Left cardiac atrium (tissue), 4 donors: ENCODE data around the gene TSPAN9. TPM values are rescaled to one million over a fixed set of nuclear protein-coding genes. Genes with fewer than 3 reads are reported as not detected.

Experiments used
- ATAC-seq, 2 donors: fragments of 200-7000 bp; cut with Tn5 transposase; one replicate each; pipeline ENCODE4 v1.9.1; 2020; ENCODE audit warnings: mild to moderate bottlenecking in 2 of 2, moderate library complexity in 2 of 2
- DNase-seq: peaks from one replicate; pipeline ENCODE4 v3.0.0-alpha.2; 2020
- intact Hi-C, 2 donors: fragments of 100-400 bp; cut with DNase I; formaldehyde crosslinking; loops; one replicate each; pipeline versions ENCODE4 v1.14.1 to v1.15.1; 2022 to 2023
- total RNA-seq, 2 donors: library from RNA; stranded (reverse); fragmentation: NEBNext Ultra II Directional; extraction: Animal tissue kit (Norgen Biotek cat#: 25700); gene quantifications; one replicate each; pipeline ENCODE4 v1.2.1, GENCODE V29; 2021
- donor health status: DM: no; HTN: yes; CAD: no.
- donor health status: DM: no; HTN: yes; CAD: no; lungs with severe emphysema.
- donor health status: DM: yes; HTN: yes; CAD: no.
- donor health status: Dilated cardiomyopathy.

The TSPAN9 gene
- total RNA-seq, 2 donors from 2014 or later = 125 to 201 TPM

- intact Hi-C loops = no loop called here
- DNase-seq (no peak), ATAC-seq (no peak)
These were observed 67.3 kb downstream of the TSPAN9 start for GRCh38 chr12:3144495-3144894.

- DNase-seq (peak; percentile 76), ATAC-seq (peak; percentile 67 to 80)
- intact Hi-C loops = no loop called here
These were observed 67.9 kb downstream of the TSPAN9 start for GRCh38 chr12:3145033-3145432.

- DNase-seq (no peak), ATAC-seq (no peak)
- intact Hi-C loops = no loop called here
These were observed 68.5 kb downstream of the TSPAN9 start for GRCh38 chr12:3145546-3146310.

- intact Hi-C loops = no loop called here
- ATAC-seq (no peak), DNase-seq (no peak)
These were observed 70.1 kb downstream of the TSPAN9 start for GRCh38 chr12:3147260-3147659.

GRCh38 chr12:3148366-3149000, 71.3 kb downstream of the TSPAN9 start:
- DNase-seq = no peak
- intact Hi-C loops = no loop called here
- peak in 1 of 2 donors; percentile 35 for ATAC-seq

- DNase-seq (no peak), ATAC-seq (peak in 1 of 2 donors; percentile 39)
- intact Hi-C loops = loop anchor here in 1 of 2 donors (5.0 kb wide), 1 partner anchor 38 kb away; no protein-coding TSS in a partner anchor
These were observed 72.5 kb downstream of the TSPAN9 start for GRCh38 chr12:3149515-3150307.

DNA sequence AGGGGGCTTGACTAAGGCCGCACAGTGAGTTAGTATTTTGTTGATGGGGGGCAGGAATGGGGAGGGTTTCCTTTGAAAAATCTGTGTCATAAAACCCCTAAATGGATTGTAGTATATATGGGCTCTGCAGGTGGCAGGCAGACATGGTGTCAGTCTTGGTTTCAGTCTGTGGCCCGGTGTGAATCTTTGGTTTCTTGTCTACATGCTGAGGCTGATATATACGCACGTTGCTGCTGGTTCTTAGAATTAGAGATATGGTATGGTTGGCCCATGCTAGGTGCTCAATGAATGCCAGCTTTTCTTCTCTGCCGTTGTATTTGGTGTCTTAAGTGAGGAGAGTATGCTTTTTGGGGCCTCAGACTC, 73.1 kb downstream of the TSPAN9 start:
- intact Hi-C loops = loop anchor here in 1 of 2 donors (5.0 kb wide), 1 partner anchor 37 kb away; no protein-coding TSS in a partner anchor
- ATAC-seq (no peak), DNase-seq (no peak)

DNA sequence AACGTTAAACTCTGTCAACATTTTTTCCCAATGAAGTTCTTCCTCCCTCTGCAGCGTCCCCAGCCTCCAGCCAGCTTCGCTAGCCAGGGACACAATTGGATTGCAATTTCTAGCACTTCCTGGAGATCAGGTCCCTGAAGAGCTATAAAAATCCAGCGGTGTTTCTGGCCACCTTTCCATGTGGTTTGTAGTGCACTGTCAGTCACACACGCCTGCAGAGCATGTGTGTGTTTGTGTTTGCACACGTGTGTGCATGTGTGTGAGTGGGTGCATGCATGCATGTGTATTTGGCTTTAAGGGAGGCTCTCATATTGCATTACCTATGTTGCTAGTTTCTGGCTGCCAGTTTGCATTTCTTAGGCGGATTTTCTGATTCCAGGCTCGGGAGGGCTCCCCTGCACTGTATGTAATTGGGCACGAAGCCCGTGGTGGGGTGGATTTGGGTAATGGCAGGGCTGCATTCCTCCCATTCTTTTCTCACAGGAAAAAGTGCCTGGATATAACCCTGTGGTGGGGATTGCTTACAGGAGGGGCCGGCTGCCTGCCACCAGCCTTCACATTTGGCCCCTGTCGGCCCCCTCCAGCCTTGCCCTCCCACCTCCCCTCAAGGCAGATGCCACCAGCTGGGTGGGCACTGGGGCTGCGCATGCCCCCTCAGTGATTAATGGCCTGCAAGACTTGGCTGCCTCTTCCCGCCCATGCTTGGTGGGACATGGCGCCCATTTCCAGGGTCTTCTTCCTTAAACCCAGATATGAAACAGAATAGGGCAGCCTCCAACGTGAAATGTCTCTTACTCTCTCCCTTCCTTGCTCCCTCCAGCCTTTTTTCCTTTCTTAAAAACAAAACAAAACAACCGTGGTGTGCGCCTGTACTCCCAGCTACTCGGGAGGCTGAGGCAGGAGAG, 74.0 kb downstream of the TSPAN9 start:
- DNase-seq = no peak
- peak; percentile 6 to 39 for ATAC-seq
- intact Hi-C loops = loop anchor here in 1 of 2 donors (5.0 kb wide), 1 partner anchor 36 kb away; no protein-coding TSS in a partner anchor

DNA sequence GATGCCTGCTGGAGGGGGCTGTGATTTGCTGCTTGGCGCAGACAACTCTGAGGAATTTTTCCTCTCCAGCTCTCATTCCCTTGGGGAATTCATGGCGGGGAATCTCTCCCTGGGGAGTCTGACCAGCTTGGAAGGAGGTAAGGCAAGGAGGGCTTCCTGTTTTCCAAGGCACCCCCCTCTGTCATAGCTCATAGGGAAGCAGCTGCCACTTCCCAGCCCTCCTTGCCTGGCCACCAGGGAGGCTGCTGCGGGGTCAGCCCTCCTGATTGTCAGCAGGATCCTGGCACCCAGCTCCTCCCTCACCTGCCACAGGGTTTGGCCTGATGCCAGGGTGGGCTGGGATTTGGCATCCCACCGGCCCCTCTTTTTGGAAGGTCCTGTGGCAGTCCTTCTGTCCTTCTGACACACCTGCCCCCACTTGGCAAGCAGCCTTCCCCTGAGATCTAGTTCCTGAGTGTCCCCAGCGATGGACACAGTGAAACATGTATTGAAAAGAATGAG, 74.9 kb downstream of the TSPAN9 start:
- ATAC-seq = peak; percentile 31 to 38
- no peak for DNase-seq
- intact Hi-C loops = loop anchor here in 1 of 2 donors (5.0 kb wide), 1 partner anchor 35 kb away; no protein-coding TSS in a partner anchor

DNA sequence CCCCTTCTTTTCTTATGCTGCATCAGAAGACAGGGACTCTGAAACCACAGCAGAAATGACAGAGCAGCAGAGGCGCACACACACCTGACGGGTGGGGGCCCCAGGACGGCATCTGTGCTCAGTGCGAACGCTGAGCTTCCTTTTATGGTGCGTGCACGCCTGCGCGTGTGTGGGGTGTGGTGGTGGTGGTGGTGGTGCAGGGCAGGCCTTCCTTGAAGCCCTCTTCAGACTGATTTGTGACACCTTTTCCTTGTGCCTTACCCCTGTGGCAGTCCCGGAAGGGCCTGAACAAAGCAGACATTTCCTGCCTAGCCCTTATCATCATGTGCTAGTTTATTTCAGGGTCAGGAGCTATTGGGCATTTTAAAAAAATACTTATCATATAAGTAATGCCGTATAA, 75.7 kb downstream of the TSPAN9 start:
- DNase-seq (no peak), ATAC-seq (peak in 1 of 2 donors; percentile 8)
- intact Hi-C loops = loop anchor here in 1 of 2 donors (5.0 kb wide), 1 partner anchor 34 kb away; no protein-coding TSS in a partner anchor

DNA sequence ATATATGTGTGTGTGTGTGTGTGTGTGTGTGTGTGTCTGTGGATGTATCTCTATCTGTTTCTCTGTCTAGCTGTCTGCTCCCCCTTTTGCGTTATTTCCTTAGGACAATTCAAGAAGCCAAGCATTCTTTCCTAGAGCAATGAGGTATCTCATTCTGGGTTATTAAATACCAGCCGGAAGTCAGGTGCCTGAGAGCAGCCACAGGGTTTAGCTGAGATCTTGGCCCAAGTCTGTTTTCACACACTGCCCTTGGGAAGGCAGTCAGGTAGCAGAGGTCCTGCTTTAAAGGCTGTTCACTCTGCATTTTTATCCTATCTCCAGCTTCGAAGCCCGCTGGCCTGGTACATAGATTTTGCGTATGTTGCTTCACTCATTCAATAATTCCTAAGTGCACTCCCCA, 76.8 kb downstream of the TSPAN9 start:
- intact Hi-C loops = loop anchor here in 1 of 2 donors (5.0 kb wide), 1 partner anchor 33 kb away; no protein-coding TSS in a partner anchor
- DNase-seq (no peak), ATAC-seq (no peak)

DNA sequence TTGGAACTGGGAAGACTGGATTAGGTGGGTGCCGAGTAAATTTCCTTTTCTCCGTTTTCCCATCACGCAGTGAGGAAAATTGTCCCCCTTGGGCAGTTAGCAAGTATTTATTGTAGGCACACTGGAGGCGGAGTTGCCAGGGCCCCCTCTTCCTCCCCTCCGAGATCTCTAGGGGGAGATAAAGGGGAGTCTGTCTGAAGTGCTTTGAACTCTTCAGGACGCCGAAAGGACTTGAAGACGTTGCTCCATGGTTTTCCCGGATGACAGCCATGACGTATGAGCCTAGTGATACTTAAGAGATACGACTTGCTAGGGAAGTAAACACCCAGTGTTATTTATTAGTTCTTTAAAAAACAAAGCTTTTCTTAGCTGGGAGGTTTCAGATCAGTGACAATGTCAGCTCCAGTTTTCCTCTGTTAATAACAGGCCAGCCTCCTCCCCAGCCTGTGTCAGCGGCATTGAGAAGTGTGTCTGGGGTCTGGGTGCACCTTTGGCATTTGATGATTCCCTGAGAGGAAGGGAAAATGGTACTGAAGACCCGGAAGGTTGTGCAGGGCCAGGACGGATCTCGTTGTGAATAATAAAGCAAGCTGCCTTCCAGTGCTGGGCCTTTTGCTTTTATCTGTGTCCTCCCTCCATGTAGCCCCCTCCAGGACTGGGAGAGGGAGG, 78.7 kb downstream of the TSPAN9 start:
- ATAC-seq (no peak), DNase-seq (no peak)
- intact Hi-C loops = no loop called here

DNA sequence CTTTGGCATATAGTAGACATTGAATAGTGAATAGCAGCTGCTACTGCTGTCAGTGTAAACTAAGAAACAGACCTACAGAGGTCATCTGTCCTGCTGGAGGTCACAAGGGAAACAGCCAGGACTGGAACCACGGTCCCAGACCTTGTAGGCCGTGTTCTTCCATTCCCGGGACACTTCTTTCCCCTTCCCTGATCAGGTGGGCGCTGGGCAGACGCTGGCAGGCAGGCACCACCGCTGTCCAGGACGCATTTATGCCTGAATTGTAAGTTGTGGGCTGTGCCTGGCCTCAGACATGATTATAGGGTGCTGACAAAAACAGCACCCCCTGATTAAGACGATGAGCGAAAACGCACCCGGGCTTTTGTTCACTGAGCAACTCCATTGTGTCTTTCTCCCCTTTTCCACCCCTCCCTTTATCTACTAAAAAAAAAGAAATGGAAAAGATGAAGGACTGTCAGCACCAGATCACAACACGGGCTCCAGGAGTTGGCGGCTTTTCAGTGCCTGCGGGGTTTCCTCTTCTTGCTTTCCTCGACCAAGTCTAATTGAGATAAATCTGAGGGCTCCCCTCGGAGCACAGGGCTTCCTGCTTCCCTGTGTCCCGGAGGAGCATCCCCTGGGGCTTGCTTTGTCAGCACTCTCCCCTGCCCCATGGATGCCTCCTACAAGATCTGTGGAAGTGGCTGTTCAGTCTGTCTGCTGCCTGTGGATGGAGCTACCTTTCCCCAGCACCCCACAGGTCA, 80.6 kb downstream of the TSPAN9 start:
- intact Hi-C loops = no loop called here
- no peak for DNase-seq
- no peak for ATAC-seq

DNA sequence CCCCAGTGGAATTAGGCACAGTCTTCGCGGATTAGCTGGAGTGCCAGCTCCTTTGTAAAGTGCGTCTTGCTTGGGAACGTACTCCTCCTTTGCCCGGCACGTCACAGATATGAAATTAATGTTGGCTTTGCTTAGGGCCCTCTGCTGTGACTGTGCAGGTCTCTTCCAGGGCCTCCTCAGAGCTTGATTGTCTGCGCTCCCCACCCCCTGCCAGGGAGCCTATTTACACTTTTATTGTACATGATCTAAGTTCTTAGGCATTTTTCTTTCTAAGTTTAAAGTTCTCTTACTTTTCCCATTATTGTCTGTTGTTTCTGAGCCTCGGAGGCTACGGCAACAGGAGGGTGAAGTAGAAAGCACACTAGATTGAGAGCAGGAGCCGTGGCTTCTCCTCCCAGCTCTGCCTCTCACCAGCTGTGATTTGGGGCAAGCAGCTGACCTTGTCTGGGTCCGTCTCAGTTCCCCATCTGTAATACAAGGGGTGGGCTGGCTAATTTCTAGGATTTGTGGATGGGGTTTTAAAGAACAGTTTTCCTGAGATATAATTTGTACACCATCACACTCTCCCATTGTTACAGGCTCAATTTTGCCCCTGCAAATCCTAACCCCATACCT, 81.8 kb downstream of the TSPAN9 start:
- DNase-seq (no peak), ATAC-seq (peak; percentile 35 to 38)
- intact Hi-C loops = no loop called here

GRCh38 chr12:3160081-3160480, 82.9 kb downstream of the TSPAN9 start:
- intact Hi-C loops = no loop called here
- ATAC-seq (no peak), DNase-seq (no peak)

DNA sequence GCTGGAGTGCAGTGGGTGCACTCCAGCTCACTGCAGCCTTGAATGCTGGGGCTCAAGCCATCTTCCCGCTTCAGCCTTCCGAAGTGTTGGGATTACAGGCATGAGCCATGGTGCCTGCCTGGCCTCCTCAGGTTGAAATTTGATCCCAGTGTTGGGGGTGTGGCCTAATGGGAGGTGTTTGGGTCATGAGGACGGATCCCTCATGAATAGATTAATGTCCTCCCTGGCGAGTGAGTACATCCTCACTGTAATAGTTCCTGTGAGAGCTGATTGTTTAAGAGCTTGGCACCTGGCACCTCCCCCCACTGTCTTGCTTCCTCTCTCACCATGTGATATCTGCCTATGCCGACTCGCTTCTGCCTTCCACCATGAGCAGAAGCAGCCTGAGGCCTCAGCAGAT, 84.7 kb downstream of the TSPAN9 start:
- ATAC-seq (peak in 1 of 2 donors; percentile 12), DNase-seq (no peak)
- intact Hi-C loops = no loop called here
